GM10266 (cell line): ENCODE data around the gene RPS27A.
"Not testable (repeated sequence)": the region's sequence is repeated elsewhere in the genome, so short reads cannot be mapped to it uniquely, and the experiment has no call there.

Source experiments
- DNase-seq: peaks from one replicate; pipeline ENCODE4 v3.0.0; 2012; ENCODE audit errors: extremely low spot score
- CTCF ChIP-seq: IDR thresholded peaks from 2 replicates; pipeline ENCODE4 v1.5.1; 2012; ENCODE audit warnings: mild to moderate bottlenecking, low read depth; ENCODE audit not compliant: control insufficient read depth, insufficient read depth; ENCODE audit errors: missing control alignments

RPS27A gene

GRCh38 chr2:55232084-55232862, at the start of gene RPS27A, which contains the start of gene CLHC1:
TSS of gene RPS27A (plus strand) at chr2:55232688. CDS start at chr2:55232825, 137 bp downstream.
TSS of gene CLHC1 (minus strand) at chr2:55232293. CDS start at chr2:55222411, 9,882 bp downstream.
- no peak for TF ChIP-seq CTCF
- peak; percentile 81 for DNase-seq

GRCh38 chr2:55186837-55187236, 45.7 kb upstream of the RPS27A start:
- not testable (repeated sequence) for DNase-seq

GRCh38 chr2:55191888-55192287, 40.6 kb upstream of the RPS27A start:
- not testable (repeated sequence) for DNase-seq

GRCh38 chr2:55196526-55196925, 36.0 kb upstream of the RPS27A start:
- no peak for TF ChIP-seq CTCF
- no peak for DNase-seq

GRCh38 chr2:55200416-55200815, 32.1 kb upstream of the RPS27A start:
- no peak for DNase-seq
- no peak for TF ChIP-seq CTCF

GRCh38 chr2:55204536-55204935, 28.0 kb upstream of the RPS27A start:
- DNase-seq, result no peak
- no peak for TF ChIP-seq CTCF

GRCh38 chr2:55204950-55205349, 27.5 kb upstream of the RPS27A start:
- DNase-seq, result no peak
- no peak for TF ChIP-seq CTCF

GRCh38 chr2:55213822-55214221, 18.7 kb upstream of the RPS27A start:
- DNase-seq, result no peak

More at GRCh38 chr2:55213822-55214221, 18.7 kb upstream of the RPS27A start:
- no peak for TF ChIP-seq CTCF
